Ureter (tissue), 1 donor: ENCODE measurements around the gene COL16A1. TPM values are rescaled to one million over a fixed set of nuclear protein-coding genes. Genes with fewer than 3 reads are reported as not detected.
"Not testable (repeated sequence)": the region's sequence is repeated elsewhere in the genome, so short reads cannot be mapped to it uniquely, and the experiment has no call there.

Experiments used
- DNase-seq: peaks from one replicate; pipeline ENCODE4 v3.0.0-alpha.2; 2020; ENCODE audit warnings: low spot score
- total RNA-seq: library from RNA; stranded (reverse); gene quantifications from one replicate; pipeline ENCODE4 v1.2.4, GENCODE V29; 2023
- donor health status: DM: yes; HTN: yes; CAD: no.

COL16A1 gene
- total RNA-seq, 1 donor from 2014 or later = 110 TPM

DNA sequence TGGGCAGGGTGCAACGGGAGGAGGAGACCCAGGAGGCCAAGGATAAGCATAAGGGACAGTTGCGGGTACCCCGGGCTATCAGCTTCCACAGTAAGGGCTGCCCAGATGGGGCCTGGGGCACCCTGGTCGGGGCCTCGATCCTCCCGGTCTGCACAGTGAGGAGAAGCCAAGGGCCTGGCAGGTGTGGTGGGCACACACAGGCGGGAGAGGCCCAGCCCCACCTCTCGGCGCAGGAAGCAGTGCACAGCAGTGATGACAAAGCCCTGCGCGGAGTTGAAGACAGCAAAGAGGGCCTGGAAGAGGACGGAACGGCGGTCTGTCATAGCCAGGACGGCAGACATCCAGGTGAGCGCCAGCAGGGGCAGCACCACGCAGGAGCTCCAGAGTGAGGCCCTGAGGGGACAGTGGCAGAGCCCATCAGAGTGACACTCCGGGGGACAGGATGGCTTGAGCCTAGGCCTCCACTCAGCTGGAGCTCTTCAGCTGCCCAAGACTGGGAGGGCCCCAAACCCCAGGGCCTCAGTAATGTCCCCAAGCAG is 29.0 kb upstream of the COL16A1 start:
- DNase-seq = no peak

- no peak for DNase-seq
Measured at GRCh38 chr1:31732343-31732742, 28.5 kb upstream of the COL16A1 start.

GRCh38 chr1:31731049-31731565 is 27.3 kb upstream of the COL16A1 start:
- no peak for DNase-seq

DNA sequence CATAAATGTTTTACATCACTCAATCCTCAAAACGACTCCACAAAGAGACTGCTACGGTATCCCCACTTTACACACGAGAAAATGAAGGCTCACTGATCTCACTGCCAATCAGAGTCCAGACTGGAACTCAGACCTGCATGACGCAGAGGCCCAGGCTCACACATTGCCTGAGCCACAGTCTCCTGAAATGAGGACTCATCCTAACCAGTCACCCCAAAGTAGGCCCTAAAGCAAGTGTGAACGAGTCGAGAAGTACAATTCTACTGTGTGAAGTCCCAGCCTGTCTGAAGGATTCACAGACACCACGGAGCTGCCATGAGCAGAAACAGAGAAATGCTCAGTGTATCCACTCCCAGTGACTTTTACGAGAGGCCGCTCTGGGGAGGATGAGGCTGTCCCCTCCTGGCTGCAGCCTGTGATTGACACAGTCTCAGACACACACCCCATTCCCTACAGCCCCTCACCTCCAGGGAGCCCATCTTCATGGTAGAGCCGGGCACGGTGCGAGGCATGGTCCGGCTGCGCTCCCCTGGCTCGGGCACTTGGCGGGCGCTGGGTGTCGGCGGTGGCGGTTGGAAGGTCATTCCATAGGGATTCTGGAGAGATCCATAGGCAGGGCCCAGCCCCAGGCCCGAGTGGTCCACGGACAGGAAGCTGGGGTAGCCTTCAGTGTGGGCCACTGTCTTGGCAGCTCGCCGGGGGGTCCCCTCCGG is 26.7 kb upstream of the COL16A1 start:
- DNase-seq = no peak

GRCh38 chr1:31727849-31728248 is 24.0 kb upstream of the COL16A1 start:
- no peak for DNase-seq

DNA sequence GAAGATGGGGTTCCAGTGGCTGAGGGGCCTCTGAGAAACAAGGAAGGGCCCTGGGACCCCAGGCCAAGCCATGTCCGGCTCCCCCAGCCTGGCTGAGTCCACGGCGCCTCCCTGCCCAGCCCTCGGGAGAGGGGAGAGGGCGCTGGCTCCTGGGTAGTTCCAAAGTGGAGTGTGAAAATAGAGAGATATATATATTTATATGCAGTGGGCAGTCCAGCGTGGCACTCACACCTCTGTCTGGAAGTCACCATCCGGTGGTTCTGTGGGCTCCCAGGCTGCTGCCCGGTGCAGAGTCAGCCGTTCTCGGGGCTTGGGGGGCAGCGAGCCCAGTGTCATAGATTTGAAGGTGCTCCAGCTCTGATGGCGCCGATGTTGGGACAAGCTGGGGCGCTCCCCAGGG is 23.4 kb upstream of the COL16A1 start:
- DNase-seq = no peak

DNA sequence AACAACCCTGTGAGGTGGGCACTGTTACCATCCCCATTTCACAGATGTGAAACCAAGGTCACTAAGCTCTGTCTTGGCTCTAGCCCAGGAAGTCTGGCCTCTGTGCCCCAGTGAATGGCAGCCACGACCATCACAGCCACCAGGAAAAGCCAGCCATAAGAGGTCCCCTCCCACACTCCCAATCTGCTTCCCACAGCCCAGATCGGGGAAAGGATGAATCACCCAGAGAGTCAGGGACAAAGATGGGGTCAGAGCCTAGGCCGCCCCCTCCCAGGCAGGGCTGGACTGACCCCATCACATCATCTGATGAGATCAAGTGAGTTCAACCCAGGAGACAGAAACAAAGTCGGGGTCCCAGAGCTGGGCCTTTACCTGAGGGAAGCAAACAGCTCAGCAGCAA is 22.9 kb upstream of the COL16A1 start:
- no peak for DNase-seq

DNA sequence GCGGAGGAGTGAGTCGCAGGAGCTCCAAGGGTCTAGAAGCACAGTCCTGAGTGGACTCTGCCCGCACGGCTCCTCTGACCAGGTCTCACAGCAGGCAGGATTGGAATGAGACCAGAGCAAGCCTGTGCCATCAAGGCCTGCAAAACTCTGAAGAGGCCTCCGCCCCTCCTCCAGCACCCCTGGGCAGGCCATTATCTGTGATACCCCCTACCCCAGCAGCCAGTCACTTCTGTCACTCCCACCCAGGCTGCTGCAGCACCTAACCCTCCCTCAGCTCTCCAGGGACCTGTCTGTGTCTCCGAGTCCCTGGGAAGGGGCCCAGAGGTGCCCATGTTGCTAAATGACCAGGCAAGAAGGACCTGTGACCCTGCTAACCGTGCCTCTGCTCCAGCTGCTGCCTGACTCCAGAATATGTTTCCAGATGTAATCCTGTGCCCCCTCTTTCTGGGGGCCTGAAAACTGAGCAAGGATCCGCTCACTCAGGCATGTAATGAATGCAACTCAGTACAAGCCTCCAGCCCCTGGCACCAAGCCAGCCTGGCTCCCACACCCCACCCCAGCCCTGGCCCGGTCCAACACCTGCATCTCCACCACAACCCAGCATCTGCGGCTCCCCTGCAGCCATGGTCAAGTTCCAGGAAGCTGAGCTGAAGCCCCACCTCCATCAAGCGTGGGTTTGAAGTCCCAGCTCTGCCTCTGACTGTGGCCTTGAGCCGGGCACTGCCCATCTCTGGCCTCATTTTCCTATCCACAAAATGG is 22.1 kb upstream of the COL16A1 start:
- no peak for DNase-seq

GRCh38 chr1:31725134-31725533 is 21.3 kb upstream of the COL16A1 start:
- DNase-seq = no peak

- no peak for DNase-seq
Measured at GRCh38 chr1:31723828-31724359, 20.1 kb upstream of the COL16A1 start.

GRCh38 chr1:31718327-31718897 is 14.6 kb upstream of the COL16A1 start:
- no peak for DNase-seq

- DNase-seq = no peak
Measured at GRCh38 chr1:31717341-31717740, 13.5 kb upstream of the COL16A1 start.

- no peak for DNase-seq
Measured at GRCh38 chr1:31715873-31716220, 12.0 kb upstream of the COL16A1 start.

DNA sequence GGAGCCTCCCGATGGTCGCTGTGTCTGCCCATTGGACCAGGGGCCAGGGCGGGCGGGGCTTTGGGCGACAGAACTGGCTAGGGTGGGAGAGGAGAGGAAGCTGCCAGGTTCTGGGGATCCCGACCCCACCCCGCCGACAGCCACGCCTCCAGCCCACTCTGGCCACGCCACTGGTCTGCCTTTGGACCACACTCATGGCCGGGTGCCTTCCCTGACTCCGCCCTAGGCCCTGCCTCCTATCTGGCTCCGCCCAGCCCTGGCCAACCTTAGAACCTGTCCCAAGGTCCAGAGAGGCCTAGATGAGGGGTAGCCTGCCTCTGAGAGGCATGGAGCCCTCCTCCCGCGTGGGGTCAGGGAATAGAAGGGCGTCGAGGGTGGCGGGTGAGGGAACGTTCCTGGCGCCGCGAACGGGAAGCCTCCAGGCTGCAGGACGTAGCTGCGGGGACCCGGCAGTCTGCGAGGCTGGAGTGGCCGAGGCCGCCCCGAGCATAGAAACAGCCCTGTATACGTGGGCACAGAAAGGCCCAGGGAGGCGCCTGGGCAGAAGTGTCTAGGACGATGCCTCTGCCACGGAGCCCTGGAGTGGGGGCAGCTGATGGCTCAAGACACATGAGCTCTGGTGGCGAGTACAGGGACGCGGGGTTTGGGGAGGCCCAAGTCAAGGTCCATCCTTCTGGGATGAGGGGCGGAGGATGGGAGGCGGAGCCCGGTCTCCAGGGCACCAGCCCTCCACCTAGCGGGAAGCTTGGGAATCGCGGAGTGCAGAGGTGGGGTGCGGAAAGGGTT is 11.5 kb upstream of the COL16A1 start:
- DNase-seq = peak; percentile 95

DNA sequence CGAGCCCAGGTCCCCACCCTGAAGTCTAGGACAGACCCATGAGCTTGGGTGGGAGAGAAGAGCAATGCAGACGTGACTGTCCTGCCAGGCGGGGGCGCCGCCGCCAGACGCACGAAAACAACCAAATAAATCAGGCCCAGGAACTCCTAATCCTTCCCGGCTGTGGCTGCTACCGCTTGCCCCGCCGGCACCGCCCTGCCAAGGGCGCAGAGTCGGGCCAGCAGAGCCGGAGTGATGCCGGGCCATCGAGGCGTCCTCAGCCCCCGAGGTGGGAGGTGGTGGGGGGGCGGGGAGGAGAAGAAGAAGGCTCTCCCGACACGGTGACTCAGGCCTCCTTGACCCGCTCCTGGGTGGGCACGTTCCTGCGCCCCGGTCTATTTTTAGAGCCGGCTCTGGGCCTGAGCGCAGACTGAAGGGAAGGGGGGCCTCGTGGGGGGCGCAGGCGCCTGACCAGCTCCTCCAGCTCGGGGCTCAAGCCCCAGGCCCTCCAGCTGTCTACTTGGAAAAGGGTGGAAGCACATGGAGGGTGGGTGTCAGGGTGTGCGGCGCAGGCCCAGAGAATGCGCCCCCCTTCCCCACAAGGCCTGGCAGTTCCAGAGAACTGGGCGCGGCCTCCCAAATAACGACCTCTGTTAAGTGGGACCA is 10.7 kb upstream of the COL16A1 start:
- DNase-seq = peak; percentile 81

DNA sequence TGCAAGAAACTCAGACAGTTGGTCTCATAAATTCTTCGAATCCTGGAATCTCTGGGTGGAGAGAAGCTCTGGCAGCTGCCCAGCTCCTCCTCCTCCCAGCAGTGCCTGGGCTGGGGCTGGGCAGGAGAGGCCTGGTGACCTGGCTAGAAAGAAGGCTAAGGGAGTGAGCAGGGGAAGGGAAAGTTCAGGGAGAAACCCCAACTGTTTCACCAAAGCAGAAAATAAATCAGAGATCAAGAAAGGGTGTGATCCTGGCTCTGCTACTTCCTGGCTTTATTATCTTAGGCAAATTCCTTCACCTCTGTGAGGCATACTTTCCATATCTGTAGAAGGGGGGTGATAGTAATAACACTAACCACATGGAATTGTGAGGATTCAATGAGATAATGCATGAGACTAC is 8.8 kb upstream of the COL16A1 start:
- DNase-seq = peak; percentile 79

- no peak for DNase-seq
Measured at GRCh38 chr1:31712068-31712467, 8.3 kb upstream of the COL16A1 start.

GRCh38 chr1:31708324-31708723 is 4.5 kb upstream of the COL16A1 start:
- no peak for DNase-seq

- no peak for DNase-seq
Measured at GRCh38 chr1:31707711-31708110, 3.9 kb upstream of the COL16A1 start.

DNA sequence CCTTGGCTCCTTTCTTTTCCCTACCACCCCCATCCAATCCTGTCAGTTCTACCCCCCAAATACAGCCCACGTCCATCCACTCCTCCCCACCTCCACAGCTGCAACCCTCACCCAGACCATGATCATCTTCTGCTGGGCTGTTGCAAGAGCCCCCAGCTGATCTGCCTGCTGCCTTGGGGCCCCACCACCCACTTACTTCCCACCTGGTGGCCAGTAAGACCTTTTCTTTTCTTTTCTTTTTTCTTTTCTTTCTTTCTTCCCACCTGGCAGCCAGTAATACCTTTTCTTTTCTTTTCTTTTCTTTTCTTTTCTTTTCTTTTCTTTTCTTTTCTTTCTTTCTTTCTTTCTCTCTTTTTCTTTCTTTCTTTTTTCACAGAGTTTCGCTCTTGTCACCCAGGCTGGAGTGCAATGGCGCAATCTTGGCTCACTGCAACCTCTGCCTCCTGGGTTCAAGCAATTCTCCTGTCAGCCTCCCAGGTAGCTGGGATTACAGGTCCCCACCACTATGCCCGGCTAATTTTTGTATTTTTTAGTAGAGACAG is 3.3 kb upstream of the COL16A1 start:
- DNase-seq = not testable (repeated sequence)
